Measurements from ENCODE around the gene CRHR1. TPM values are rescaled to one million over a fixed set of nuclear protein-coding genes. Genes with fewer than 3 reads are reported as not detected.
"Not testable (repeated sequence)": the region's sequence is repeated elsewhere in the genome, so short reads cannot be mapped to it uniquely, and the experiment has no call there.

CRHR1 gene
- not detected in 2 replicates for total RNA-seq (2014; rRNA removed; shearing (Covaris generic))

DNA sequence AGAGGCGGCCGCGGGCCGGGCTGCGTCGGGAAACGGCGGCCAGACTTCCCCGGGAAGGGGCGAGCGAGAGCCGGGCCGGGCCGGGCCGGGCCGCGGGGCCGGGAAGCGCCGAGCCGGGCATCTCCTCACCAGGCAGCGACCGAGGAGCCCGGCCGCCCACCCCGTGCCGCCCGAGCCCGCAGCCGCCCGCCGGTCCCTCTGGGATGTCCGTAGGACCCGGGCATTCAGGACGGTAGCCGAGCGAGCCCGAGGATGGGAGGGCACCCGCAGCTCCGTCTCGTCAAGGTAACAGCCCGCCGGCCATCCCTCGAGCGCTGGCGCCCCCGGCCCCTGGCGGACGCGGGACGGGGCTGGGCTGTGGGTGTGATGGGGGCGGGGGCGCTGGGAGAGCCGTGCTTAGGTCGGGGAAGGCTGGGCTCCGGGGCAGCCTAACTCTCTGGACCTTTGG, at the start of gene CRHR1:
Gene CRHR1 (plus strand): TSS at position 28 of the 448 bp plus-strand sequence. CDS start 225 bp downstream, at position 253.
- Histone ChIP-seq H3K9me3 (replicated peaks) (no peaks in the 10 kb centered on the region), H3K27me3 (peaks cover 38% of the 10 kb centered on the region), H3K36me3 (no peaks in the 10 kb centered on the region), H3K4me1 (no peaks in the 10 kb centered on the region), H3K27ac (no peak within 1 kb of the TSS), H3K4me3 (peak within 1 kb of the TSS; percentile 55)
- peak in 1 of 2 experiments; percentile 10 for DNase-seq

DNA sequence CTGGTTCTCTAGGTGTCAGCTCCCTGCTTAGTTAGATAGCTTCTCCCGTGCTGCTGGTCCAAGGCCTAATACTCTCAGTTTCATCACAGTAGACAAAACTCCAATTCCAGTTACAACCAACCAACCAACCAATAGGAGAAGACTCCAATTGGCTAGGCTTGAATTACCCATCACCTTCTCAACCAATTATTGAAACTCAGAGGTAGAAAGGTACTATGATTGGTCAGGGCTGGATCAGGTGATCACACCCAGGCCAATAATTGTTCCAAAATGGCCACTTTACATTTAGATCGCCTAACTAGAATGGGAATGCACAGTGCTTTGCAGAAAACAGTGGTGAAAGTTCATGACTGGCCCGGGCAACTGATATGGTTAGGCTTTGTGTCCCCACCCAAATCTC, 49.5 kb upstream of the CRHR1 start:
- no peaks in the 10 kb centered on the region for H3K36me3 ChIP-seq
- 0 out of 2 replicates have a peak, but pooled peaks cover 2% of the 10 kb centered on the region for H3K27me3 ChIP-seq
- H3K4me1 ChIP-seq, result no peaks in the 10 kb centered on the region
- no peak overlapping the region for H3K27ac ChIP-seq
- DNase-seq, result no peak
- no peaks in the 10 kb centered on the region for H3K9me3 ChIP-seq (replicated peaks)
- no peak overlapping the region for H3K4me3 ChIP-seq

DNA sequence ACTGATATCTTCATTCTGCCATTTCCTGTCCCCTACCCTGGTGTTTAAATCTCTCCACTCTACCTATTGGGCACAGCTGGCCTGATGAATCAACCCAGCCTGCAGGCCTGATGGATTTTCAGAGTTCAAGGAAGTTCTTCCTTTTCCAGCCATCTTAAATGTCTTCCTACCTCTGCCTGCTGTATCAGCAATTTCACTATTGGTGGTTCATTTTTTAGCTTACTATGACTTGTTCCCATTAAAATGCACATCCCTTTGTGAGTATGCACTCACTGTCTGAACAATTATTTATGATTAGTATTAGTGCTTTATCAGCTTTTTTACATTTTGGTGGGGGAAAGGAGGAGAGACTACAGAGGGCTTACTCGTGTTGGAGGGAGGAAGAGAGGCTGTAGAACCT, 48.6 kb upstream of the CRHR1 start:
- Histone ChIP-seq H3K27ac (no peak overlapping the region), H3K36me3 (no peaks in the 10 kb centered on the region), H3K9me3 (replicated peaks) (no peaks in the 10 kb centered on the region), H3K4me1 (no peaks in the 10 kb centered on the region), H3K4me3 (no peak overlapping the region), H3K27me3 (0 out of 2 replicates have a peak, but pooled peaks cover 2% of the 10 kb centered on the region)
- no peak for DNase-seq

DNA sequence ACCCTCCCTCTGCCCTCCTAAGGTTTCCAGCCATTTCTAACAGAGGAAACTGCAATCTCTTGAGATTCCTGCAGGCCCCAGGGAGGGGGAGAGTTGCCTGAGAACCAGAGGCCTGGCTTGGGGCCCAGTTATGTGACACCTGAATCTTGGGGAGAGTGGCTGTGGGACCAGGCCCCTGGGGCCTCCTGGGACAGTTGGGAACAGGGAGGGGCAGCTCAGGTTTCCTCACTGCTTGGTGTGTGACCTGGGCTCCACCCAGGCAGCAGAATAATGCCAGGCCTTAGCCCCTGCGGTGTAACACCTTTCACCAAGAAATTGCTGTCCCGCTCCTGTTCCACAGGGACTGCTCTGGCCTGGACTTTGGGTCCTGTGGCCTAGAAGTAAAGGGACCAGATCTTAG, 44.3 kb upstream of the CRHR1 start:
- Histone ChIP-seq H3K27ac (no peak overlapping the region), H3K4me3 (no peak overlapping the region), H3K4me1 (no peaks in the 10 kb centered on the region), H3K27me3 (peaks cover 22% of the 10 kb centered on the region), H3K9me3 (replicated peaks) (no peaks in the 10 kb centered on the region), H3K36me3 (no peaks in the 10 kb centered on the region)
- DNase-seq, result no peak

DNA sequence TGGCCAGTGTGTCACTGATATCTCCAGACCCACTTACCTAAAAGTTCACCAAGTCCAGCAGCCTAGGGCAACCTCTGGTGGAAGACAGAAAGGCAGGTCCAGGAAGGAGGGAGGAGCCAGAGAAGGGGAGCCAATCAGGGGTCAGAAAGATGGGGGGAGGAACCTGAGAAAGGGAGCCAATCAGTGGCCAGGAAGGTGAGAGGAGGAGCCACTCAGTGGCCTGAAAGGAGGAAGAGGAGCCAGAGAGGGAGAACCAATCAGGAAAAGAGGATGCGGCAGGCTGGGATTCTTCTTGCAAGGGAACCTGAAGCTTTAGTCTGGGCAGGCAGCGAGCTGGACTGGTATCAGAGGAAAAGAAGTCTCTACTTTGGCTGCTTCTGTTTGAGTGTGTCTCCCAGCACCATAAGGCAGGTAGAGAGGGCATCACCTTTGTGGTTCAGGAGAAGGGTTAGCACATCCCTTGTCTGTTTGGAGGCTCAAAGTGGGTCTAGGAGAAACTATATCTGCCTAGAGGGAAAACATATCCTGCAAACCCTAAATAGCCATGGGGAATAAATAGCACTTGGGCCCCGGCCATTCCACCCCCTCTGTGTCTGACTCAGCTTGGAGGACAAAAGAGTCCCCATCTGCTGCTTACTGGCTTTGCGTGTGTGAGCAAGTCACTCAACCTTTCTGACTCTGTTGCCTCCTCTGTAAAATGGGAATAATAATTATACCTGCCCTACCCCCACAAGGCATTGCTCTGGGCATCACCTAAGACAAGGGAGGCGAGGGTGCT, 43.4 kb upstream of the CRHR1 start:
- Histone ChIP-seq H3K27ac (no peak overlapping the region), H3K27me3 (peaks cover 22% of the 10 kb centered on the region)

DNA sequence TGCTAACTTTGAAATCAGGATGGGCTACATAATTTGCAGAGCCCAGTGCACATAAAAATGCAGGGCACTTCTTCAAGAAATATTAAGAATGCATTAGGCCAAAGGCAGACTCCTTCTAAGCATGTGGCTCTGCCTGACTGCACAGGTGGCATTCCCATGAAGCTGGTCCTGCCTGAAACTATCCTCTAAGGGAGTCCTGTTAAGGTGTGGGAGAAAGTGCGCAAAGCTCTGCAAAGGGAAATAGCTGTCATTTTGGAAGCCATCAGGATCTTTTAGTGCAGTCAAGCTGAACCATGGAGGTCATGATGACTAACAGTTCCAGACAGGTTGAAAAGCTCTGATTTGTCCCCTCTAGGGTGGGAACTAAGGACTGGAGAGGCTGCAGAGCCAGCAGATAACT, 41.9 kb upstream of the CRHR1 start:
- H3K27me3 ChIP-seq, result peaks cover 20% of the 10 kb centered on the region
- DNase-seq, result no peak
- no peaks in the 10 kb centered on the region for H3K9me3 ChIP-seq (replicated peaks)
- no peaks in the 10 kb centered on the region for H3K4me1 ChIP-seq
- H3K36me3 ChIP-seq, result no peaks in the 10 kb centered on the region
- no peak overlapping the region for H3K4me3 ChIP-seq
- H3K27ac ChIP-seq, result no peak overlapping the region

More for the DNA sequence above, 43.4 kb upstream of the CRHR1 start:
- Histone ChIP-seq H3K36me3 (no peaks in the 10 kb centered on the region), H3K4me3 (no peak overlapping the region), H3K9me3 (replicated peaks) (no peaks in the 10 kb centered on the region), H3K4me1 (no peaks in the 10 kb centered on the region)
- peak; percentile 55 to 71 for DNase-seq

DNA sequence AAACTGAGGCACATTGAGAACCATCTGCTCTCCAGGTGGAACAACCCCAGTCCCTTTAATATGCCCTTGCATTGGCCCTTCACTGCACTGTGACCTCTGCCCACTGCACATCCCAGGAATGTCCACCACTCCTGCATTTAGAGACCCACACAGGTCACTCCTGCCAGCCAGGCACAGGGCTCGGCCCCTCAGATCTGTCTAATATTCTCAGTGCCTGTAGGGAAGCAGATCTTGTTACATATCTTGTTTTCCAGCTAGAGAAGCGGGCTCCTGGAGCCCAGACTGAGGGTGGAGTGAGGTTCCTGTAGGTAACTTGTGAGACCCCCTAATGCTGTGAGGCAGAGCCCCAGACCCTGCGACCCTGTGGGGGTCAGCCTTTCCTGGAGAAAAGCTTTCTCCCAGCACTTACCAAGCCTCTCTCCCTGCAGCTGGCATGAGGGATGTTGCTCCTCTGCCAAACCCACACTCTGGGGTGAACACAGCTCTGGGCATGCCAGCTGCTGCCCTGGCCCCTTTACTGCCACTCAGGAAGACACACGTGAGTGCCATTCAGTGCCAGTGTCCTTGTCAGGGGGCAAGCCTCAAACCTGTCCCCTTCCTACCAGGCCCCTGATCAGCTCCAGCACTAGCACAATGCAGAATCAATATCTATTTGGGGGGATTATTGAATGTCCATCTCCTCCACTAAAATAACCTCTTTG, 40.3 kb upstream of the CRHR1 start:
- H3K9me3 ChIP-seq (replicated peaks), result no peaks in the 10 kb centered on the region
- no peak overlapping the region for H3K4me3 ChIP-seq
- H3K36me3 ChIP-seq, result no peaks in the 10 kb centered on the region
- peaks cover 22% of the 10 kb centered on the region for H3K27me3 ChIP-seq
- H3K4me1 ChIP-seq, result no peaks in the 10 kb centered on the region
- H3K27ac ChIP-seq, result no peak overlapping the region
- no peak for DNase-seq

DNA sequence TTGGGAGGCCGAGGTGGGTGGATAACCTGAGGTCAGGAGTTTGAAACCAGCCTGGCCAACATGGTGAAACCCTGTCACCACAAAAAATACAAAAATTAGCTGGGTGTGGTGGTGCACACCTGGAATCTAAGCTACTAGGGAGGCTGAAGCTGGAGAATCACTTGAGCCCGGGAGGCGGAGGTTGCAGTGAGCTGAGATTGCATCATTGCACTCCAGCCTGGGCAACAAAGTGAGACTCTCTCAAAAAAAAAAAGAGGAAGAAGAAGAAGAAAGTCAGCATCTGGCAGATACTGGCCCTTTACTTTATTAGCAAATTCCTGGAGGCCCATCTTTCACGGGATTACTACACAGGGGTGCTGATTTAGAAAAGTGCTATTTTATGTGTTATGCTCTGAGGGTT, 39.3 kb upstream of the CRHR1 start:
- H3K27me3 ChIP-seq, result peaks cover 22% of the 10 kb centered on the region
- not testable (repeated sequence) for H3K36me3 ChIP-seq; H3K9me3 ChIP-seq (replicated peaks); H3K4me1 ChIP-seq; H3K27ac ChIP-seq; DNase-seq; H3K4me3 ChIP-seq

DNA sequence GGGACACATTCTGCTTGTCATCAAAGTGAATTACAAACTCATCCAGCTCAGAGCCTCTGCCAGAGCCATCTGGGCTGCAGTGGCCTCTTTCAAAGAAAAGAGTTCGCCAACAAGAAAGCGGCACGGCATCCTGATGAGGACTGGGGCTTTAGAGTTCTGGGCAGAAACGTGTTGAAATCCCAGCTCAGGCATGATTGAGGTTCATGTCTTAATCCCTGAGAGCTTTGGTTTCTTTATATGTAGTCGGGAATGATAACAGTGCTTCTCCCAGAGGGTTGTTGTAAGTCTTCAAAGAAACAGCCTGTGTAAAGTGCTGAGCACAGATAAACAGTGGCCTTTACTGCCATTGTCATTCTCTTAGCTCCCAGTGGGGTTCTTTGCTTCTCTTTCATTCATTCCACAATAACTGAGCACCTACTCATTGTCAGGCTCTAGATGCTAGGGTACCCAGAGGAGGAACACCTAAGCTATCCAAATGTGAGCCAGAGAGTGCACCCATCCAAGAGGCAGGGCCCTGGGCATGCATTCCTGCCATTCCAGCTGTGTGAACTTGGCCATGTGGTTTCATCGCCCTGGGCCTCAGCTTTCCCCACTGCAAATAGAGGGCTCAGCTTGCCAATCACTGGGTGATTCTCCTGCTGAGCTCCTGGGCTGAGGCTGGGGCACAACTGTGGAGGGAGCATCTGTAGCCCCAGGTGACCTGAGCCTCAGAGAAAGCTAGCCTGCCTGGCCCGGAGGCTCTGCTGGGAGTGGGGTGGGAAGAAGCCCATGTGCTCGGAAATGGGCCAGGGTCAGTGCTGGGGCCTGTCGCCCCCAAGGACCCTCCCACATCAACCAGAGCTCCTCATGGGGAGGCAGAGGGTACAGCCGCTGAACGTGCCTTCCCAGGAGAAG, 38.3 kb upstream of the CRHR1 start:
- DNase-seq, result no peak
- Histone ChIP-seq H3K27ac (no peak overlapping the region), H3K27me3 (peaks cover 27% of the 10 kb centered on the region)

DNA sequence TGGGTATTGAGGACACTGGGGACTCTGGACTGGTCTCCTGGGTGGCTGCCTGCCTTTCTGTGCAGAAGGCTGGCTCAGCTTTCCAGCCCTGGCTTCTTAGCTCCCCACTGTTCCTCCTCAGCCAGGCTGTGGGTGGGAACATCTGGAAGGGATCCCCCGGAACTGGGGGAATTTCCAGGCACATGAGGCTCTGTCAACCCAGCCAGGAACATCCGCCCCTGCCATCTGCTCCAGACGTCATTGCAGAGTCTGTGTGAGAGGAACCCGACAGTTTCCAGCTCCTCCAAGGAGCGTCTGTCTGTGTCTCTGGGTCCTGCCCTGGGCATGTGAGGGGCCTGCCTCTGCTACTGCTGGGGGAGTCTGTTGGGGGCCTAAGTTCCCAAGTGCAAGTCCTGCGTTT, 36.2 kb upstream of the CRHR1 start:
- peaks cover 20% of the 10 kb centered on the region for H3K27me3 ChIP-seq
- H3K4me1 ChIP-seq, result no peaks in the 10 kb centered on the region
- no peaks in the 10 kb centered on the region for H3K36me3 ChIP-seq
- H3K9me3 ChIP-seq (replicated peaks), result no peaks in the 10 kb centered on the region
- DNase-seq, result no peak
- H3K4me3 ChIP-seq, result no peak overlapping the region
- H3K27ac ChIP-seq, result no peak overlapping the region

More for the DNA sequence above, 38.3 kb upstream of the CRHR1 start:
- H3K9me3 ChIP-seq (replicated peaks), result no peaks in the 10 kb centered on the region
- no peaks in the 10 kb centered on the region for H3K36me3 ChIP-seq
- H3K4me1 ChIP-seq, result no peaks in the 10 kb centered on the region
- H3K4me3 ChIP-seq, result no peak overlapping the region

DNA sequence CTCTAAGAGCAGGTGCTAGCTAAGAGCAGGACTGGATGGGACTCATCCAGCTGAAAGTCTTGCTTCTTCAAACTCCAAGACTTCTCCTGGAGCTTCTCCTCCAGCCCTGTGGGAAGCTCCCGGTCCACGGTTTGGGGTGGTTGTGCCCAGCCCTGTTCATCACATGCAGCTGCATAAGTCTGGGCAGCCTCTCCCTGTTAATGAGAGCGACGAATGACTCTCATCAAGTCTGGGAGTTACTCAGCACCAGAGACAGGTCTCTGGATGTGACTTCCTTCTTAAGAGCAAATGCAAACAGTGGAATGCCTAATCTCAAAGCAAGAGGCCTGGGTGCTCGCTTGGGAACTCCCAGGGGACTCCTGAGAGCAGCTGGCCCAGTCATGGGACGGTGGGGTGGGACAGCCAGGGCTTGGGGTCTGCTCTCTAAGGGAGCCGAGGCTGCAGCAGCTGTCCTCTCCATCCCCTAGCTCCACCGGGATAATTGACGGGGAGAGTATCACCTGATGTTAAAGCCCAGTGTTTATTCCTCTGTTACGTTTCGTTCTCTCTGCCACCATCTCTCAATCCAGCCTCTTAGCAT, 35.3 kb upstream of the CRHR1 start:
- DNase-seq, result no peak
- peaks cover 14% of the 10 kb centered on the region for H3K27me3 ChIP-seq
- H3K4me3 ChIP-seq, result no peak overlapping the region
- H3K27ac ChIP-seq, result no peak overlapping the region
- H3K4me1 ChIP-seq, result no peaks in the 10 kb centered on the region
- H3K9me3 ChIP-seq (replicated peaks), result no peaks in the 10 kb centered on the region
- no peaks in the 10 kb centered on the region for H3K36me3 ChIP-seq

DNA sequence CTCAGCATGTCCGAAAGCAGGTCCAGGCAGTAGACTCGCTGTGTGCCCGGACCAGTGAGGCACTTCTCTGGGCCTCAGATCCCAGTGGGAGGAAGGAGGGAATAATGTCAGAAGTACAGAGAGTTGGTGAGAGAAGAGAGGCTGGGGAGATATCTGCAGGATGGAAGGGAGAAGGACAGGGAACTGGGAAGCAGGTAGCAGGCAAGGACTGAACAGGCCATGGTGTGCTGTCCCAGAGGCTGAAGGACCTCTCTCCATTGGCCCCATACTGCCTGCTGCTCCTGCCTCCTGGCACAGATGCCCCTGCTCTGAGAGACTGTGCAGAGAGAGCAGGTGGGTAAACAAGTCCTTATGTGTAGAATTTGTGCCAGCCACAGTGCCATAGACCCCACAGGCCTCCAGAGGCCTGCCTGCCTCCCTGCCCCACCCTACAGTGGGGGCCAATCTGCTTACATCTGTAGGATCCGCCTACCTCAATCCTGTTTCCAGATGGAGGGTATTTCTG, 34.2 kb upstream of the CRHR1 start:
- H3K27ac ChIP-seq, result no peak overlapping the region
- no peaks in the 10 kb centered on the region for H3K9me3 ChIP-seq (replicated peaks)
- no peak for DNase-seq
- peaks cover 11% of the 10 kb centered on the region for H3K27me3 ChIP-seq
- H3K36me3 ChIP-seq, result no peaks in the 10 kb centered on the region
- no peak overlapping the region for H3K4me3 ChIP-seq
- no peaks in the 10 kb centered on the region for H3K4me1 ChIP-seq

DNA sequence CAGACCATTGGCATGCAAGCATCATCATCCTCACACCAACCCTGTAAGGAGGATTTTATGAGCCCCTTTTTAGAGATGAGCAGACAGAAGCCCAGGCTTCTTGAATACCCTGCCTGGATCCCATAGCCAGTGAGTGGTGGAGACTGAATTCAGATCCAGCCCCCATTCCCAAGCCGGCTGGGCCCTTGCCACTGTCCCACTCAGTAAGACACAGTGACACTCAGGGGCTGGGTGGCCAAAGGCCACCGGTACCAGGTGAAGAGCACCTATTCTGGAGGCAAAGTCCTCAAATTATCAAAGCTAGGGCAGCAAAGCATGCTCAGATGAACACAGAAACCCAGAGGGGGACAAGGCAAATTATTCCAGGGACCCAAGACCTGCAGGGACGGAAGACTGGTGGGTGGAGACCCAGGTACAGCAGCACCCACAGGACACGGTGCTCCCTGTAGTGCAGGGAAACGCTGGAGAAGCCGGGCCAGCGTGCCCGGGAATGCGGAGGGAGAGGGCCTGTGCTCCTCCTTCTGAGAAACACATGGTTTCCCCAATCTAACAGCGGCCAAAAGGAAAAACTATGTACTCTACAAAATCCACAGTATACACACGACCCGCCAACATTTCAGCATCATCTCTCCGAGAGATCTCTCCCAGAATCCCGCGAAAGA, 33.2 kb upstream of the CRHR1 start:
- Histone ChIP-seq H3K9me3 (replicated peaks) (no peaks in the 10 kb centered on the region), H3K27ac (no peak overlapping the region), H3K4me1 (no peaks in the 10 kb centered on the region), H3K4me3 (no peak overlapping the region), H3K36me3 (no peaks in the 10 kb centered on the region), H3K27me3 (peaks cover 16% of the 10 kb centered on the region)
- DNase-seq, result no peak

DNA sequence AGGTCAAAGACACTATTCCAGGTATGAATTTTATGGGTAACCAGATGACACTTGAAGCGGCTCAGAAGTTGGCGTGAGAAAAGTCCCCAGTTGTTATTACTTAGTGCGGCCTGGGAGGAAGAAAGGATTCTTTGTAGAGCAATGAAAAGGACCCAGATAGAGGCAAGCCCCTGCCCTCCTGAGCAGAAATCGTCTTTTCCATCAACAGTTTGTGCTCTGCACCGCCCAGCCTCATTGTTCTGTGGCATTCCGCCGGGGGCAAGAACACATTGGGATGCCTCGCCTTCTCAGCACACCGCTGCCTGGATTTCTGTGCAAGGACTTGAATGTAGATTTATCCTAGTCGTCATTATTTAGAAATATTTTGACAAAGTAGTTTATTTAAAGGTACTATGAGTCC, 32.7 kb upstream of the CRHR1 start:
- Histone ChIP-seq H3K36me3 (no peaks in the 10 kb centered on the region), H3K27ac (no peak overlapping the region), H3K27me3 (peaks cover 16% of the 10 kb centered on the region), H3K4me1 (no peaks in the 10 kb centered on the region), H3K9me3 (replicated peaks) (no peaks in the 10 kb centered on the region), H3K4me3 (no peak overlapping the region)
- no peak for DNase-seq

Data from SJCRH30 (cell line).